Esophagus (tissue), 2 donors: ENCODE measurements around the gene CACNA1I. TPM values are rescaled to one million over a fixed set of nuclear protein-coding genes. Genes with fewer than 3 reads are reported as not detected.

Source experiments
- H3K27ac ChIP-seq, 2 donors: one replicate each; pipeline ENCODE4 v1.5.1; 2013; ENCODE audit warnings: low read depth in 2 of 2, mild to moderate bottlenecking in 2 of 2, inconsistent platforms in 1 of 2, low read length in 1 of 2, moderate library complexity in 1 of 2
- H3K27me3 ChIP-seq, 2 donors: one replicate each; pipeline ENCODE4 v1.6.1; 2013; ENCODE audit warnings: low read length in 2 of 2, control low read depth in 1 of 2, mild to moderate bottlenecking in 1 of 2; ENCODE audit not compliant: insufficient read depth in 2 of 2, control insufficient read depth in 1 of 2
- H3K36me3 ChIP-seq, 2 donors: one replicate each; pipeline ENCODE4 v1.6.1; 2013; ENCODE audit warnings: low read length in 1 of 2; ENCODE audit not compliant: control insufficient read depth in 2 of 2, insufficient read depth in 2 of 2
- H3K4me1 ChIP-seq, 2 donors: one replicate each; pipeline ENCODE4 v1.6.1; 2013; ENCODE audit warnings: low read length in 1 of 2; ENCODE audit not compliant: control insufficient read depth in 2 of 2, insufficient read depth in 2 of 2
- H3K4me3 ChIP-seq, 2 donors: one replicate each; pipeline ENCODE4 v1.5.1; 2013; ENCODE audit warnings: low read length in 2 of 2, mild to moderate bottlenecking in 2 of 2, low read depth in 1 of 2, moderate library complexity in 1 of 2
- H3K9me3 ChIP-seq, 2 donors: one replicate each; pipeline ENCODE4 v1.6.1; 2013; ENCODE audit warnings: mild to moderate bottlenecking in 2 of 2, low read depth in 1 of 2, low read length in 1 of 2, moderate library complexity in 1 of 2; ENCODE audit not compliant: control insufficient read depth in 2 of 2, insufficient read depth in 1 of 2
- WGBS, 2 donors: extraction: QIAGEN DNeasy Blood & Tissue Kit; methylation state at CpG; one replicate each; pipeline ENCODE4 v1.1.7; 2013; 5-methylcytosine and 5-hydroxymethylcytosine counted together
- polyA plus RNA-seq, 2 donors: library from polyadenylated mRNA; stranded (reverse); fragments of 200-250 nt; gene quantifications; one replicate each; pipeline ENCODE4 v1.2.3, GENCODE V29; 2013
- donor health status: healthy with polysubstance abuse.
- donor health status: Bipolar disorder and iron deficiency.

CACNA1I gene
- polyA plus RNA-seq, 2 donors, result 0.09 to 0.37 TPM

GRCh38 chr22:39617970-39618757 lies 47.6 kb downstream of the CACNA1I start:
- no peak overlapping the region for H3K4me3 ChIP-seq
- no peaks in the 10 kb centered on the region for H3K4me1 ChIP-seq
- H3K9me3 ChIP-seq, result peaks cover 0 to 6% of the 10 kb centered on the region in 2 donors
- H3K36me3 ChIP-seq, result no peaks in the 10 kb centered on the region
- no peak overlapping the region for H3K27ac ChIP-seq
- no peaks in the 10 kb centered on the region for H3K27me3 ChIP-seq
- WGBS, 2 donors, result 71 to 72% methylated on average over 11 of the region's 11 CpGs

DNA sequence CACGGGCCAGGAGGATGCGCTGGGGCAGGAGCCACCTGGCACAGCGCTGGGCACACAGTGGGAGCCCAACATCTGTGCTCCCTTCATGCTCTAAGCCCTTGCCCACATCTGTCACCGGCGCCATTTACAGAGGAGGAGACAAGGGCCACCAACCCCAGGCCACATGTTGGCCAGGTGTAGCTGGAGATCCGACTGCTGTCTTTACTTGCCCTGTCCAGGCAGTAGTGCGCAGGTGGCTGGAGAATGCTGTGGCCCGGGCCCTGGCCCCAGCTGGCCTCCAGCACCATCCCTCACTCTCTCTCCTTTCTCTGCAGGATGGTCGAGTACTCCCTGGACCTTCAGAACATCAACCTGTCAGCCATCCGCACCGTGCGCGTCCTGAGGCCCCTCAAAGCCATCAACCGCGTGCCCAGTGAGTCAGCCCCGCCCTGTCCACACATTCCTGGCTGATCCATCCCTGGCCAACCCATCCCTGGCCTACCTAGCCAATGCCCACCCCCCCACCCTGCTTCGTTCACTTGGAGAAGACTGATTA lies 48.5 kb downstream of the CACNA1I start:
- Histone ChIP-seq H3K27ac (no peak overlapping the region), H3K9me3 (peaks cover 0 to 10% of the 10 kb centered on the region in 2 donors), H3K4me1 (no peaks in the 10 kb centered on the region), H3K36me3 (no peaks in the 10 kb centered on the region), H3K27me3 (no peaks in the 10 kb centered on the region), H3K4me3 (no peak overlapping the region)
- 85 to 91% methylated on average over 17 of the region's 17 CpGs for WGBS, 2 donors

DNA sequence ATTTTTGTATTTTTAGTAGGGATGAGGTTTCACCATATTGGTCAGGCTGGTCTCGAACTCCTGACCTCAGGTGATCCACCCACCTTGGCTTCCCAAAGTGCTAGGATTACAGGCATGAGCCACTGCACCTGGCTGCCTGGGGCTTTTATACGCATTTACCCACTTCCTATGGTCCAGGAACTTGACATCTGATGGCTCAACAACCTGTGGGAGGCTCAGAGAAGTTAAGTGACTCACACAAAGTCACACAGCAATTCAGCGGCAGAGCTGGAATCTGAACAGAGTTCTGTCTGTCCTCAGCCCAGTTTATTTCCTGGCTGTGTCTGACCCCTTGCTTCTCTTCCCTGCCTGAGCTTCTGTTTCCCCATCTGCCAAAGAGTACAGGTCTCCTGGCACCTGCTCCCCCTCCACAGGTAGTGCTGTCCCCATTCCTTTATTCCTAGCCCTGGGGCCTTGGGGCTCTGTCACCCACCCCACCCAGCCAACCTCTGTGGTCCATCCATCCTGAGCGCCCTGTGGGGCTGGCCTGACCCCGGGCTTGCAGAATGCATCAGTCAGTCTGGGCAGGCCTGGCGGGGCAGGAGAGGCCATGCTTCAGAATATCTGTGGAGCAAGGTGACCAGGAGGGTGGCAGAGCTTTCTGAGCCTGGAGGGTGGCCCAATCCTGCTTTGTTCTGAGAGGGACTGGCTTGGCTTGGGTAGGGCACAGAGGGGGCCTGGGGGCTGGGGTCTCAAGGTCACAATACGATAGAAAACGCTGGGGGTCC lies 50.6 kb downstream of the CACNA1I start:
- no peaks in the 10 kb centered on the region for H3K27me3 ChIP-seq
- H3K27ac ChIP-seq, result no peak overlapping the region
- 81 to 82% methylated on average over 8 of the region's 8 CpGs for WGBS, 2 donors

GRCh38 chr22:39621826-39622225 lies 51.3 kb downstream of the CACNA1I start:
- H3K4me3 ChIP-seq, result no peak overlapping the region
- no peaks in the 10 kb centered on the region for H3K27me3 ChIP-seq
- no peak overlapping the region for H3K27ac ChIP-seq
- H3K9me3 ChIP-seq, result peaks cover 0 to 6% of the 10 kb centered on the region in 2 donors
- H3K36me3 ChIP-seq, result no peaks in the 10 kb centered on the region
- no peaks in the 10 kb centered on the region for H3K4me1 ChIP-seq
- WGBS, 2 donors, result 70 to 74% methylated on average over 7 of the region's 7 CpGs

More for the DNA sequence above, 50.6 kb downstream of the CACNA1I start:
- Histone ChIP-seq H3K9me3 (peaks cover 0 to 6% of the 10 kb centered on the region in 2 donors), H3K4me3 (no peak overlapping the region), H3K36me3 (no peaks in the 10 kb centered on the region), H3K4me1 (no peaks in the 10 kb centered on the region)

- 43 to 48% methylated on average over 17 of the region's 17 CpGs for WGBS, 2 donors
- H3K27ac ChIP-seq, result no peak overlapping the region
- H3K27me3 ChIP-seq, result no peaks in the 10 kb centered on the region
- peaks cover 0 to 6% of the 10 kb centered on the region in 2 donors for H3K9me3 ChIP-seq
- H3K36me3 ChIP-seq, result no peaks in the 10 kb centered on the region
- no peaks in the 10 kb centered on the region for H3K4me1 ChIP-seq
- H3K4me3 ChIP-seq, result no peak overlapping the region
Observed at GRCh38 chr22:39622881-39623367, 52.4 kb downstream of the CACNA1I start.

GRCh38 chr22:39623603-39624500 lies 53.3 kb downstream of the CACNA1I start:
- no peak overlapping the region for H3K4me3 ChIP-seq
- peaks cover 0 to 6% of the 10 kb centered on the region in 2 donors for H3K9me3 ChIP-seq
- H3K4me1 ChIP-seq, result no peaks in the 10 kb centered on the region
- no peaks in the 10 kb centered on the region for H3K27me3 ChIP-seq
- H3K36me3 ChIP-seq, result no peaks in the 10 kb centered on the region
- WGBS, 2 donors, result 58 to 63% methylated on average over 28 of the region's 28 CpGs
- no peak overlapping the region for H3K27ac ChIP-seq

DNA sequence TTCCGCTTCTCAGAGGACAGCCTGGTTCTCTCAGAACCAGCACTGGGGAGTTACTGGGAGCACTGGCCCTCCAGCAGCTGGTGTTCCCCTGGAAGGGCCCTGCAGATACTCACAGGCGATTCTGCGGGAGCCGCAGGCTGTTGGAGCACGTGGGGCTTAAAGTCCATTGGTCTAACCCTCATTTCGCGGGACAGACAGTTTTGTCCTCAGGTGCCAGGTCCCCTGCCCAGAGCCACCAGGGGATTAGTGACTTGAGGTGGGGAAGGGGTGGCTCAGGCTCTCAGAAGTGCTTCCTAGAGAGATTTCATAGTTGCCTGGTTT lies 53.9 kb downstream of the CACNA1I start:
- no peaks in the 10 kb centered on the region for H3K4me1 ChIP-seq
- 43 to 47% methylated on average over 7 of the region's 7 CpGs for WGBS, 2 donors
- no peak overlapping the region for H3K4me3 ChIP-seq
- H3K9me3 ChIP-seq, result peaks cover 0 to 6% of the 10 kb centered on the region in 2 donors
- H3K27ac ChIP-seq, result no peak overlapping the region
- H3K27me3 ChIP-seq, result no peaks in the 10 kb centered on the region
- H3K36me3 ChIP-seq, result no peaks in the 10 kb centered on the region

- 69 to 70% methylated on average over 22 of the region's 22 CpGs for WGBS, 2 donors
- H3K27me3 ChIP-seq, result no peaks in the 10 kb centered on the region
- H3K27ac ChIP-seq, result no peak overlapping the region
- H3K9me3 ChIP-seq, result peaks cover 0 to 6% of the 10 kb centered on the region in 2 donors
- no peak overlapping the region for H3K4me3 ChIP-seq
- H3K36me3 ChIP-seq, result no peaks in the 10 kb centered on the region
- H3K4me1 ChIP-seq, result peaks cover 0 to 2% of the 10 kb centered on the region in 2 donors
Observed at GRCh38 chr22:39625569-39626537, 55.3 kb downstream of the CACNA1I start.
